GM12874 (cell line): Measurements from ENCODE around the gene THAP7.

Source experiments
- TF ChIP-seq, protein P1 (sequence below): IDR thresholded peaks from 2 replicates; pipeline ENCODE4 v1.5.1; 2011; ENCODE audit warnings: low read depth, mild to moderate bottlenecking, control low read depth, low read length, moderate library complexity; ENCODE audit not compliant: insufficient read depth

THAP7 gene

DNA sequence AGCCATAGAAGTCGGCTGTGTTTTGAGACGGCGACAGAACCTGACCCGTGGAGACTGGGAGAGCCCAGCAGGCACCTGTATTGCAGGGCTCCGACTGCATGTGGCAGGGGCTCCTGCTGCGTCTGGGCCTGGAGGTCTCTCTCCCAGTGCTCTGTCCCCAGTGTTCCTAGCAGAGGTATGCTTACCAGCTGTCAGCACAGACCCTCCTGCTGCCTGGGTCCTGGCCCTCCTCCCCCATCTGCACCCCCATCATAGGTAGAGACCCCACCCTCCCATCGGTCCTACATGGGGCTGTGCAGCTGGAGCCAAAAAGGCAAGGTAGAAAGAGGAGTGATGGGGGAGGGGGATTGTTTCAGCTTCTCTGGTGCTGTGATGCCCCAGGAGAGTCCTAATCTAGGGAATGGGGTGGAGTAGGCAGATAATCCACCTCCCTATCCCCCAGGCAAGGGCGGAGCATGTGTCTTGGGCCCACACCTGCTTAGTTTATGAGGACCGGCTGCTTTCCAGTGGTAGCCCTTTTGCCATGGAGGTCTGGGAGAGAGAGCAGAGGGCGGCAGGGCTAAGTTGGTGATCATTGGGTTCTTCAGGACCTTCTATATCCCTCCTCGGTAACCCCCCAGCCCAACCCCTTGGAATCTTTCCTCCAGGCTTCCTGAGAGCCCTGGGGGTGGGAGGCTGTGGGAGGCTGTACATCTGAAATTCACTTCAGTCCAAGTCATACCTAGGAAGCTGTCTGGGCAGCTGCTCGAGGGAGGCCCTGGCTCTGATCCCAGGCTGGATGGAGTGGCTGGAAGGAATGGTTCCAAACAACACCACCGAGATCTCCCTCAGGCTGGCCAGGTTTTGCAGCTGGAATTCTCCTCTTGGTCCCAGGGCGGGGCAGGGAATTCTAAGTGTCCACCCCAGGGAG lies 25.1 kb upstream of the THAP7 start:
- TF ChIP-seq, protein P1, sequence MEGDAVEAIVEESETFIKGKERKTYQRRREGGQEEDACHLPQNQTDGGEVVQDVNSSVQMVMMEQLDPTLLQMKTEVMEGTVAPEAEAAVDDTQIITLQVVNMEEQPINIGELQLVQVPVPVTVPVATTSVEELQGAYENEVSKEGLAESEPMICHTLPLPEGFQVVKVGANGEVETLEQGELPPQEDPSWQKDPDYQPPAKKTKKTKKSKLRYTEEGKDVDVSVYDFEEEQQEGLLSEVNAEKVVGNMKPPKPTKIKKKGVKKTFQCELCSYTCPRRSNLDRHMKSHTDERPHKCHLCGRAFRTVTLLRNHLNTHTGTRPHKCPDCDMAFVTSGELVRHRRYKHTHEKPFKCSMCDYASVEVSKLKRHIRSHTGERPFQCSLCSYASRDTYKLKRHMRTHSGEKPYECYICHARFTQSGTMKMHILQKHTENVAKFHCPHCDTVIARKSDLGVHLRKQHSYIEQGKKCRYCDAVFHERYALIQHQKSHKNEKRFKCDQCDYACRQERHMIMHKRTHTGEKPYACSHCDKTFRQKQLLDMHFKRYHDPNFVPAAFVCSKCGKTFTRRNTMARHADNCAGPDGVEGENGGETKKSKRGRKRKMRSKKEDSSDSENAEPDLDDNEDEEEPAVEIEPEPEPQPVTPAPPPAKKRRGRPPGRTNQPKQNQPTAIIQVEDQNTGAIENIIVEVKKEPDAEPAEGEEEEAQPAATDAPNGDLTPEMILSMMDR, result no peak

DNA sequence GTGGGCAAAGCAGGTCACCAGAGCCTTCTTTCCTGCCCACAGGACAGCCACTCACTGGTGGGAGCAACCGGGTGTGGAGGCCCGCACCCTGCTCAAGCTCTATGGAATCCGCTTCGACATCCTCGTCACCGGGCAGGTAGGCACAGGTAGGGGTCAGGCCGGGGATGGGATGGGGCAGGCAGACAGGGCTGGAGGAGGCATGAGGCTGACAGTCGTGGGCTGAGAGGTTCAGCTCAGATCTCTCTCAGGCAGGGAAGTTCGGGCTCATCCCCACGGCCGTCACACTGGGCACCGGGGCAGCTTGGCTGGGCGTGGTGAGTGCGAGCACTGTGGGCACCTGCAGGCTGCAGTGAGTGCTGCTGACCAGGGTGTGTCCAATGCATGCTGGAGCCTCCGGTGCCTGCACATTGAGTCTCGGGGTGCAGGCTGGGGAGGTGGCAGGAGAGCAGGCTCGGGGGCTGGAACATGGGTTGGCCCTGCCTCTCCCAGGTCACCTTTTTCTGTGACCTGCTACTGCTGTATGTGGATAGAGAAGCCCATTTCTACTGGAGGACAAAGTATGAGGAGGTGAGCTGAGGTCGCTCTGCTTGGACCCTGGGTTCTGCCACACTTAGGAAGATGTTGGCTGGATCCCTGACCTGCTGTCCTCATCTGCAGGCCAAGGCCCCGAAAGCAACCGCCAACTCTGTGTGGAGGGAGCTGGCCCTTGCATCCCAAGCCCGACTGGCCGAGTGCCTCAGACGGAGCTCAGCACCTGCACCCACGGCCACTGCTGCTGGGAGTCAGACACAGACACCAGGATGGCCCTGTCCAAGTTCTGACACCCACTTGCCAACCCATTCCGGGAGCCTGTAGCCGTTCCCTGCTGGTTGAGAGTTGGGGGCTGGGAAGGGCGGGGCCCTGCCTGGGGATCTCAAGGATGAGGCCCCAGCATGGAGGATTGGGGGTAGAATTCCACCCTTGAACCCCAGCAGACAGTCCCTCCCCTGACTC lies 24.1 kb upstream of the THAP7 start:
- TF ChIP-seq, protein P1, result no peak

DNA sequence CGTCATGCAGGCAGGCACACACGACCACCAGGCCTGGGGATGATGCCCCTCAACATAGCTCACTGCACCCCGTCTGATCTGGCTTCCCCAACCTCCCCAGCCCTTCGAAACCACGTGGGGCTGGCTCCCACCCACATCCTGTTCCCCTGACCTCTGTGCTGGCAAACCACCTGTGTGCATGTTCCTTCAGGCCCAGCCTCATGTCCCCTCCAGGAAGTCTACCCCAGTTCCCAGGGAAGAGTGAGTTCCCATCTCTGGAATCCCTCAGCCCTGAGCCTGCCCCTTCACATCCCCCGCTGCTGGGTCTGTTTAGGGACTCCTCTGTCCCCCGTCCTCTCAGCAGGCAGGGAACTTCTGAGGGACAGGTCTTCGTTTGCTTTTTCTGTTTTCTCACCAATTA lies 23.3 kb upstream of the THAP7 start:
- TF ChIP-seq, protein P1, result no peak

DNA sequence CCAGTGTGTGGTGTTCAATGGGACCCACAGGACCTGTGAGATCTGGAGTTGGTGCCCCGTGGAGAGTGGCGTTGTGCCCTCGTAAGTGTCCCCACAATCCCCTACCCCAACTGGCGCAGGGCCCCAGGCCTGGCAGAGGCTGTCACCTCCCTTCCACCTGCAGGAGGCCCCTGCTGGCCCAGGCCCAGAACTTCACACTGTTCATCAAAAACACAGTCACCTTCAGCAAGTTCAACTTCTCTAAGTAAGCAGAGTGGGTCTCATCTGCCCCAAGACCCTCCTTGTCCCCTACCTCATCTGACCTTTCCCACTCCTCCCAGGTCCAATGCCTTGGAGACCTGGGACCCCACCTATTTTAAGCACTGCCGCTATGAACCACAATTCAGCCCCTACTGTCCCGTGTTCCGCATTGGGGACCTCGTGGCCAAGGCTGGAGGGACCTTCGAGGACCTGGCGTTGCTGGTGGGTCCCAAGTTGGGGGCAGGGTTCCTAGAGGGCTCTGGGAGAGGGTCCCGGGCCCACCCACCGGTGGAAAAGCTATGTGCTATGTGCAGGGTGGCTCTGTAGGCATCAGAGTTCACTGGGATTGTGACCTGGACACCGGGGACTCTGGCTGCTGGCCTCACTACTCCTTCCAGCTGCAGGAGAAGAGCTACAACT lies 21.2 kb upstream of the THAP7 start:
- TF ChIP-seq, protein P1, result peak; percentile 24; the same call in 1 of the 2 replicates

DNA sequence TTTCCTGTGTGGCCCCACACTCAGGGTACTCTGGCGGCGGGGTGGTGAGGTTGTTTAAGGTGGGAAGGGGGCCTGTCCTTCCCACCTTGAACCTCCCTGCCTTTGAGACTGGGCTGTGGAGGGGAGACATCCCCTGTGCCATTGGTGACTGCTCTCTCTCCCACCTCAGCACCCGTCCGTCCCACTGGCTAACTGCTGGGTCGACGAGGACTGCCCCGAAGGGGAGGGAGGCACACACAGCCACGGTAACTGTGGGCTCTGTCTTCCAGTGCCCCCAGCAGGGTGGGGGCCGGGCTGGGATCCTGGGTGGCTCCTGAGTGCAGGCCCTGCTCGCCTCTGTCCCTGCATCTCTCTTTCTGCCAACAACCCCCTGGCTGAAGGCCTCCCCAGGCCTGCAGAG lies 20.6 kb upstream of the THAP7 start:
- TF ChIP-seq, protein P1, result no peak

DNA sequence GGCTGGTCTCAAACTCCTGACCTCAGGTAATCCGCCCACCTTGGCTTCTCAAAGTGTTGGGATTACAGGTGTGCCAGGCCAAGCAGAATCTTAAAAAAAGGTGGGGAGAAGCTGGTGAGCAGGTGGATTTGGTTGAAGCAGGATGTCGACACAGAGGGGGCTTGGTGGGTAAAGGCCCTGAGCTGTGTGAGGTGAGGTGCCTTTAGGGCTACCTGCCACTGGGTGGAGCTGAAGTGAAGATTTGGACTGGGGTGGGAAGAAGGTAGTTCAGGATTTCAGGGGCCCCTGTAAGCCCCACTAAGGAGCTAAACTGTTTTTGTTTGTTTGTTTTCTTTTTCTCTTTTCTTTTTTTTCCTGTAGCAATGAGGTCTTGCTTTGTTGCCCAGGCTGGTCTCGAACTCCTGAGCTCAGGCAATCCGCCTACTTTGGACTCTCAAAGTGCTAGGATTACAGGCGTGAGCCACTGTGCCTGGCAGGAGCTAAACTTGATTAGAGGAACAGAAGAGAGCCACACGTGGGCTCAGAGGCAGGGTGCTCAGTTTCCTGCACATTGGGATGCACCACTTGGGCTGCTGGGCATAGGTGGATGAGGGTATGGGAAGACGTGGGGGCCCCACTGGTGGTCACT lies 19.0 kb upstream of the THAP7 start:
- TF ChIP-seq, protein P1, result peak; percentile 64
